Activated CD8-positive, alpha-beta memory T cell treated with anti-CD3 and anti-CD28 coated beads, Interleukin-2, amount 50 U/mL, for 1 hour (primary cell): ENCODE data around the gene KDELR1.
"Not testable (repeated sequence)": the region's sequence is repeated elsewhere in the genome, so short reads cannot be mapped to it uniquely, and the experiment has no call there.

Experiments
- DNase-seq: peaks from one replicate; pipeline ENCODE4 v3.0.0-alpha.2; 2020; ENCODE audit errors: extremely low read depth

KDELR1 gene

GRCh38 chr19:48397263-48398101, 6.1 kb upstream of the KDELR1 start:
- DNase-seq: no peak

GRCh38 chr19:48396824-48397176, 5.4 kb upstream of the KDELR1 start:
- no peak for DNase-seq

- DNase-seq: no peak
Observed at GRCh38 chr19:48396016-48396823, 4.9 kb upstream of the KDELR1 start.

GRCh38 chr19:48395499-48395898, 4.1 kb upstream of the KDELR1 start:
- no peak for DNase-seq

GRCh38 chr19:48395170-48395455, 3.8 kb upstream of the KDELR1 start:
- DNase-seq: no peak

- no peak for DNase-seq
Observed at GRCh38 chr19:48394331-48395169, 3.2 kb upstream of the KDELR1 start.

GRCh38 chr19:48393559-48394330, 2.4 kb upstream of the KDELR1 start, which contains the start of gene GRIN2D:
TSS of gene GRIN2D (plus strand) at chr19:48393668. CDS start at chr19:48398393, 4,725 bp downstream.
- DNase-seq: no peak

GRCh38 chr19:48392860-48393558, 1.7 kb upstream of the KDELR1 start:
- DNase-seq: no peak

GRCh38 chr19:48392006-48392344, 624 bp upstream of the KDELR1 start:
- not testable (repeated sequence) for DNase-seq

GRCh38 chr19:48390188-48391099, 907 bp downstream of the KDELR1 start:
- DNase-seq: no peak

- no peak for DNase-seq
Observed at GRCh38 chr19:48386981-48387380, 4.4 kb downstream of the KDELR1 start.

GRCh38 chr19:48385461-48386087, 5.8 kb downstream of the KDELR1 start:
- no peak for DNase-seq

- no peak for DNase-seq
Observed at GRCh38 chr19:48382286-48382685, 9.1 kb downstream of the KDELR1 start.

GRCh38 chr19:48381178-48381950, 10.0 kb downstream of the KDELR1 start:
- DNase-seq: no peak

GRCh38 chr19:48379058-48379457, 12.3 kb downstream of the KDELR1 start:
- DNase-seq: no peak

- DNase-seq: no peak
Observed at GRCh38 chr19:48378194-48378570, 13.2 kb downstream of the KDELR1 start.

GRCh38 chr19:48373567-48373966, 17.8 kb downstream of the KDELR1 start:
- DNase-seq: no peak

- DNase-seq: no peak
Observed at GRCh38 chr19:48372904-48373303, 18.4 kb downstream of the KDELR1 start.

- DNase-seq: not testable (repeated sequence)
Observed at GRCh38 chr19:48371771-48372170, 19.6 kb downstream of the KDELR1 start.
